ENCODE measurements around the gene AKR1D1.
"Not testable (repeated sequence)": the region's sequence is repeated elsewhere in the genome, so short reads cannot be mapped to it uniquely, and the experiment has no call there.

The AKR1D1 gene

DNA sequence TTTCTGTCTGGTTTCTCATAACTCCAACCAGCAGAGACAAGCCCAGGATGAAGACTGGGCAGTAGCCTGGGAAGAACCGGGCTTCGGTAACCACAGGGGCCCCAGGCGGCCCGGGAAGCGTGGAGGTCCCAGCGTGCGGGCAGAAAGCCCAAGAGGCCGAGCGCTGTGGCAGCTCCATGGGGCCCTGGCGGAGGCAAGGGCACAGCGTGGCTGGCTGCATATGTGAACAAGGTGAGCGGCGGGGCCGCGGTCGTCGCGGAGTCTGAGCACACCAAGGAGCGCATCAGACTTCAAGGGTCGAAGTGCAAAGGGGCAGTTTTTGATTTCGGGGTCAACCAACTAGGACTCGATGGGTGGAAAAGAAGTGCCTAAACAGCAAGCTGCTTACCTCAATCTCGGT, 45.9 kb downstream of the AKR1D1 start:
- DNase-seq (ENCODE audit: low read depth): no peak

DNA sequence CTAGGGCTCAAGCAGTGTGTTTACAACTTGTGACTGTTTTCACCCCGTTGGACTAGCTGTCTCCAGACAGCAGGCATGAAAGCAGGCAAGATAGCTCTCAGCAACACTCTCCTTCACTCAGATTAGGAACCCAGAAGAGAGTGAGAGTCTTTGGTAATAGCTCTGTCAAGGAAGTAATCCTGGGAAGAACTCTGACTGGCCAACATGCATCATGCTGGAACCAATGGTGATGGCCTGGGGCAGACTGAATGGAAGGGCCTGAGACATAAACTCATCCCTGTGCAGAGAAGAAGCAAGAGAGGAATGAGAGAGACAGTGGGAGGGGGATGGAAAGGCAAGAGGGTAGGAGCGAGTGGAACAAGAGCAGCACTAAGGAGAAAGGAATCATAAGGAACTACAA, 48.9 kb downstream of the AKR1D1 start:
- DNase-seq (ENCODE audit: low read depth): no peak

DNA sequence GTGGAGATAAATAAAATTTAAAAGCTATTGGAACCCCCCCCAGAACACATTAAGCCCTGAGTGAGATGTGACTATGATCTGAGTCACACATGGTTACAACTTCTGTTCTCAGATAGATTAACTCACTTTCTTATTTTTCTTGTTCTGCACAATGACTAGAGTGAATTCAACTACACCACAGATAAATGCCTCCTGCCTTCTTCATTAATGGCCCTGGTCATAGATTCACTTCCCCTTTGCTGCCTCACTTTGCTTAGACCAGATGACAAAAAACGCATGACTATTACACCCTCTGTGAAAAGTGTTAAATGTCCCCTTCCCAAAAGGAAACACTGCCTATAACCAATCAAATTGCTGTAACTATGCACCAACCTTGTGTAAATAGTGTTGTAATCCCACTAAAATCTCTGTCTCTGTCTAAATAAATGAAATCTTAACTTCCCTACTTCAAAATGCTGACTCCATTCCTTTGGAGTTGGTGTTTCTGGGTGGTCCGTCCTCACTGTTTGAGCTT, 49.4 kb downstream of the AKR1D1 start:
- DNase-seq (ENCODE audit: low read depth): no peak

DNA sequence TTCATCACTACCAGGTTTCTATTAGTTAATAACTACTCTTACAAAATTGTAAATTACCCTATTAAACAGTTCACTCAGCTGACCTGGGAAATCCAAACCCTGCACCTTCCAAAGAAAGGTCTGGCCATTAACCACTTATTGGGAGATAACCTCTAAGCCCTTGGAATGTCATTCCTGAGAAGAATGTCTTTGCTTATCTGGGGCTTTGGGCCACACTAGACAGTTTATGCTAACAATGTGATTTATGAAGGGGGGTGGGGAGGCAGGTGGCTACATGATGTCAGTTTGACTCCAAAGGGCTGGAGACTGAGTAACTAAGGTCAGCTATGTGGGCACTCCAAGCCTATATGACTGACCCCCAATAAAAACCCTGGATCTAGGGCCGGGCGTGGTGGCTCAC, 50.7 kb downstream of the AKR1D1 start:
- no peak for DNase-seq (ENCODE audit: low read depth)

DNA sequence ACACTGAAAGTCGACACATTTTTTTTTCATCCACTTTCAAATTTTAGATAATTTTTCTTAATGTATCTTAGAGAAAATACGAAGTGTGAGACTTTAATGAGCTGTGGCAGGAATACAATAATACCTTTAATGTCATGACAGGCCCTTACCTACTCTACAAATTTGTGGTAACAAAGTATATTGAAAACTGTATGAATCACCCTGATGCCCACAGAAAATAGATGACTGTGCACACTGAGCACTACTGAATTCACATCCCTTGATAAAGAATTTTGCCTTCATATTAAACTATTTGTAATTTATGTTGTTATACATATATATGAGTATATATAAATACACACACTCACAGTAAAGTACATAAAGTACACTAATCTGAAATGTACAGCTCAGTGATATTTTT, 51.7 kb downstream of the AKR1D1 start:
- DNase-seq (ENCODE audit: low read depth): no peak

DNA sequence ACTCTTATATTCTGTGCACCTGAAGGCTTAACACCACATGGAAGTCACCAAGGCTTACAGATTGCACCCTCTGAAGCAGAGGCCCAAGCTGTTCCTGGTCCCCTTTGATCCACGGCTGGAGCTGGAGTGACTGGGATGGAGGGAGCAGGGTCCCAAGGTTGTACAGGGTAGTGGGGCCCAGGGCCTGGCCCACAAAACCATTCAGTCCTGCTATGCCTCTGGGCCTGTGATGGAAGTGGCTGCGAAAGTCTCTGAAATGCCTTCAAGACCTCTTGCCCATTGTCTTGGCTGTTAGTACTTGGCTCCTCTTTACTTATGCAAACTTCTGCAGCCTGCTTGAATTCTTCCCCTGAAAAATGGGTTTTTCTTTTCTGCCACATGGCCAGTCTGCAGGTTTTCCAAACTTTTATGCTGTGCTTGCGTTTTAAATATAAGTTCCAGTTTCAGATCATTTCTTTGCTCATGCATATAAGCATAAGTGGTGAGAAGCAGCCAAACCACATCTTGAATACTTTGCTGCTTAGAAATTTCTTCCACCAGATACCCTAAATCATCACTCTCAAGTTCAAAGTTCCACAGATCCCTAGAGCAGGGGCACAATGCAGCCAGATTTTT, 53.4 kb downstream of the AKR1D1 start:
- DNase-seq (ENCODE audit: low read depth): no peak

DNA sequence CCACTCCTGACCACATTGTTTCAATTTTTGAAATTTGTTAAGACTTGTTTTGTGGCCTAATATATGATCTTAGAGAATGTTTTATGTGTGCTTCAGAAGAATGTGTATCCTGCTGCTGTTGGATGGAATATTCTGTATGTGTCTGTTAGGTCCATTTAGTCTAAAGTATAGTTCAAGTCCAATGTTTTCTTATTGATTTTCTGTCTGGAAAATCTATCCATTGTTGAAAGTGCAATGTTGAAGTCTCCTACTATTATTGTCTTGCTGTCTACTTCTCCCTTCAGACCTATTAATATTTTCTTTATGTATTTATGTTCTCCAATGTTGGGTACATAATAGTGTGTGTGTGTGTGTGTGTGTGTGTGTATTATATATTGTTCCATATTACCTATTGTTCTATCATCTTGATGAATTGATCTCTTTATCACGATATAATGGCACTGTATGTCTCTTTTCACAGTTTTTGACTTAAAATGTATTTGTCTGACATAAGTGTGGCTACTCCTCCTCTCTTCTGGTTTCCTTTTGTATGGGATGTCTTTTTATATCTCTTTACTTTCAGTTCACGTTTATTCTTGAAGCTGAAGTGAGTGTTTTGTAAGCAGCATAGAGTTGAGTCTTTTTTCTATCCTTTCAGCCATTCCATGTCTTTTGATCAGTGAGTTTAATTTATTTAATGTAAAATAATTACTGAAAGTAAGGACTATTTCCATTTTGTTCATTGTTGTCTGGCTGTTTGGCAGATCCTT, 61.3 kb downstream of the AKR1D1 start:
- DNase-seq (ENCODE audit: low read depth): no peak

DNA sequence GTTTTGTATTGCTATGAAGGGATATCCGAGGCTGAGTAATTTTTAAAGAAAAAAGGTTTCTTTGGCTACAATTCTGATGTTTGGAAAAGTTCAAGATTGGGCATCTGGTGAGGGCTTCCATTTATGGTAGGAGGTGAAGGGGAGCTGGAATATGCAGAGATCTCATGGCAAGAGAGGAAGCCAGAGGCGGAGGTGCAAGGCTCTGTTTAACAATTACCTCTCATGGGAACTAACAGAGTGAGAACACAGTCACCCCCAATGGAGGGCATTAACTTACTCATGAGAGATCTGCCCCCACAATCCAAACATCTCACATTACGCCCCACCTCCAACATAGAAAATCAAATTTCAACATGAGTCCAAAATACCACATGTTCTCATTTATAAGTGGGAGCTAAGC, 62.0 kb downstream of the AKR1D1 start:
- no peak for DNase-seq (ENCODE audit: low read depth)

DNA sequence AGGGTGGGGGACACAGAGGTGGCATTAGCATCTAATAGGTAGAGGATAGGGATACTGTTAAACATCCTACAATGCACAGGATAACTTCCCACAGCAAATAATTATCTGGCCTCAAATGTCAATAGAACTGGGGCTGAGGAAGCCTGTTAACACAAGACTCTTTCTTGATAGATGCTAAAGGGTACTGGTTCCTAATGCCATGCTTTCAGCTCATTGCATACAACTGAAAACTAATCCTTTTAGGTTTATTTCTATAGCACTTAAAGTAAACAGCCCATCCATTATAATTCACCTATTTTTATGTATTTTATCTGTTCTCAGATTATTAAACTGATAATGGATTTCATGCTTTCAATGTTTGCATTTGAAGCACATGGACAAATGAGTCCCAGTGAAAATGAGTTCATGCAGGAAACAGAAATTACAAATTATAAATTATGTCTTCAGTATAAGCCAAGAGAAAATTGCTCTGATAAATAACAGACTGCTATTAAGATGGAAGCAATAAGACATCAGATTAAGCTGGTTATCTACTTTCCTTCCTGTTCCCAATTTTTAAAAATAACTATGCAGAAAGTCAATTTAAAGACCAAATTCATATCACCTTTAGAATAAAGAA, 66.4 kb downstream of the AKR1D1 start:
- DNase-seq (ENCODE audit: low read depth): no peak

DNA sequence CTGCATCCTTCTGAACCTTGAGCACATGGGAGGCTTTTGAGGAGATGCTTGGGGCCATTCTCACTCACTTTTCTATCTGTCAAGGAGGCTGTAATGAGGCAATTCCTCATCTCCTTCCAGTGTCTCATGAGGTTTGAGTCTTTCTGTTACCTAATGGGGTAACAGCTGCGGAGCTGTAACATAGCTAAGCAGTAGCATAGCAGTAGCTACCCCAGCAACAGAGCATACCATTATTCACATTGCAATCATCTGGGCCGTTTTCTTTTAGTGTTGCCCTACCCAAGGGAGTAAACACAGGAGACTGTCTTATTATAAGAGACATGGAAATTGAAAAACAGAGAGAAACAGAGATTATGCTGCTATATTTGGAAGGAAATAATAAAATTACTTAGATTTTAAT, 68.7 kb downstream of the AKR1D1 start:
- DNase-seq (ENCODE audit: low read depth): no peak

DNA sequence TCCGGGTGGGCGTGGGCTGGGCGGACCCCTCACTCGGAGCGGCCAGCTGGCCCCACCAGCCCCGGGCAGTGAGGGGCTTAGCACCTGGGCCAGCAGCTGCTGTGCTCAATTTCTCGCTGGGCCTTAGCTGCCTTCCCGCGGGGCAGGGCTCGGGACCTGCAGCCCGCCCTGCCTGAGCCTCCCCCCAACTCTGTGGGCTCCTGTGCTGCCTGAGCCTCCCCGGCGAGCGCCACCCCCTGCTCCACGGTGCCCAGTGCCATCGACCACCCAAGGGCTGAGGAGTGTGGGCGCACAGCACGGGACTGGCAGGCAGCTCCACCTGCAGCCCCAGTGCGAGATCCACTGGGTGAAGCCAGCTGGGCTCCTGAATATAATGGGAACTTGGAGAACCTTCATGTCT, 70.0 kb downstream of the AKR1D1 start:
- DNase-seq (ENCODE audit: low read depth): not testable (repeated sequence)

DNA sequence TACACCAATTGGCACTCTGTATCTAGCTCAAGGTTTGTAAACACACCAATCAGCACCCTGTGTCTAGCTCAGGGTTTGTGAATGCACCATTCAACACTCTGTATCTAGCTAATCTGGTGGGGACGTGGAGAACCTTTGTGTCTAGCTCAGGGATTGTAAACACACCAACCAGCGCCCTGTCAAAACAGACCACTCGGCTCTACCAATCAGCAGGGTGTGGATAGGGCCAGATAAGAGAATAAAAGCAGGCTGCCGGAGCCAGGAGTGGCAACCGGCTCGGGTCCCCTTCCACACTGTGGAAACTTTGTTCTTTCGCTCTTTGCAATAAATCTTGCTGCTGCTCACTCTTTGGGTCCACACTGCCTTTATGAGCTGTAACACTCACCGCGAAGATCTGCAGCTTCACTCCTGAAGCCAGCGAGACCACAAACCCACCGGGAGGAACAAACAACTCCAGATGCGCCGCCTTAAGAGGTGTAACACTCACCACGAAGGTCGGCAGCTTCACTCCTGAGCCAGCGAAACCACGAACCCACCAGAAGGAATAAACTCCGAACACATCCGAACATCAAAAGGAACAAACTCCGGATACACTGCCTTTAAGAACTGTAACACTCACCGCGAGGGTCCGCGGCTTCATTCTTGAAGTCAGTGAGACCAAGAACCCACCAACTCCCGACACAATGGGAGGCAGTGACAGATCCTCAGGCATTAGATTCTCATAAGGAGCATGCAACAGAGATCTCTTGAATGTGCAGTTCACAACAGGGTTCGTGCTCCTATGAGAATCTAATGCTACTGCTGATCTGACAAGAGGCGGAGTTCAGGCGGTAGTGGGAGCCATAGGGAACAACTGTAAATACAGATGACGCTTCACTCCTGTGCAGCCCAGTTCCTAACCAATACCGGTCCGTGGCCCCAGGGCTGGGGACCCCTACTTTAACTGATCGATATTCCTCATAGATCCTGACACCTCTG, 70.8 kb downstream of the AKR1D1 start:
- DNase-seq (ENCODE audit: low read depth): not testable (repeated sequence)

DNA sequence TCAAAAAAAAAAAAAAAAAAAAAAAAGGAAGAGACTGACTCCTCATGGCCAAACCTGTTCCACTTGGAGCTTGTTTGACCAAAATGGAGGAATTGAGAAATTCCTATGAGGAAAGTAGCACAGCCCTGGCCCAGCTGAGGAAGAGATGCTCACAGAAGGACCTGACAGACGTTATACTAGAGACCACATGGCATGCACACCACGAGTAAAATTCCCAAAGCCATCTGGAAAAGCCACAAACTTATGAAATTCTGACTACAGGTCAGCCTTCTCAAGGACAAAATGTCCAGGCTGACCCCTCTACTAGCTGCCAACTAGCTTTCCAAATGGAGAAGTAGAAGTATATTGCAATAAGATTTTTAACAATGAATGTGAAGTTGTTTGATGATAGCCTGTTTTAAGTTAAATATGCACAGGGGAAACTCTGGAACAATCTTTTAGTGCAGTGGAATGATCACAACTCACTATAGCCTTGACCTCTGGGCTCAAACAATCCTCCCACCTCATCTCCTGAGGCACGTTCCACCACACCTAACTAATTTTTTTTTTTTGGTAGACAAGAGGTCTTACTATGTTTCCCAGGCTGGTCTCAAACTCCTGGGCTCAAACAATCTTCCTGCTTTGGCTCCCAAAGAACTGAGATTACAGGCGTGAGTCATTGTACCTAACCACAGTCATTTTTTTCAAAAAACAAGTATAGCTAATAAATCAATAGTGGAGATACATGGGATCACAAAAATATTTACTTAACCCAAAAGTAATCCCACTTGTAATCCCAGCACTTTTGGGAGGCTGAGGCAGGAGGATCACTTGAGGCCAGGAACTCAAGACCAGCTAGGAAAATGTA, 75.7 kb downstream of the AKR1D1 start:
- no peak for DNase-seq (ENCODE audit: low read depth)

DNA sequence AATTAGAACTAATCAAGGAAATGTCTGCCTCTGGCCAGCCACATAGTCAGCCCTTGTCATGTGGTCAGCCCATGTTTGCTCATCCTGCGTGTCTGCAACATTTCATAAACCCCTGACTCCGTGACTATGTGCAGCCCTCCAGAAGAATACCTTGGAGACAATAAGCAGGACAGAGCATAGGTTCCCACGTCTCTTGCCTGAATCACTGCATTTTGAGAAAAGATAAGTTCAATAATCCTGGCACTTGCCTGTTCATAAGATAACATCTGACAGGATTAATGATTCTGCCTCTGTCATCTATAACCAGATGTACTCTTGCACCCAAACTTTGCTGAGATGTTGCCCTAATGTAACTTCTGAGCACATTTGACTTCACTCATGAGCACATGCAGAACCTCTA, 78.4 kb downstream of the AKR1D1 start:
- no peak for DNase-seq (ENCODE audit: low read depth)

DNA sequence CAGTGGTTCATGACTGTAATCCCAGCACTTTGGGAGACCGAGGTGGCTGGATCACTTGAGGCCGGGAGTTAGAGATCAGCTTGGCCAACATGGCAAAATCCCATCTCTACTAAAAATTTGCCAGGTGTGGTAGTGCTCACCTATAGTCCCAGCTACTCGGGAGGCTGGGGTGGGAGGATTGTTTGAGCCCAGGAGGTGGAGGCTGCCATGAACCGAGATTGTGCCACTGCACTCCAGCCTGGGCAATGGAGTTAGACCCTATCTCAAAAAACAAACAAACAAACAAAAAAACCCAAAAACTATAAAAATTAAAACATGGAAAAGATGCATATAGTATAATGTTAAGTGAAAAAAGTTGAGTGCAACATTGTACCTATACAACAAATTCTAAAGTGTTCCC, 81.4 kb downstream of the AKR1D1 start:
- no peak for DNase-seq (ENCODE audit: low read depth)

DNA sequence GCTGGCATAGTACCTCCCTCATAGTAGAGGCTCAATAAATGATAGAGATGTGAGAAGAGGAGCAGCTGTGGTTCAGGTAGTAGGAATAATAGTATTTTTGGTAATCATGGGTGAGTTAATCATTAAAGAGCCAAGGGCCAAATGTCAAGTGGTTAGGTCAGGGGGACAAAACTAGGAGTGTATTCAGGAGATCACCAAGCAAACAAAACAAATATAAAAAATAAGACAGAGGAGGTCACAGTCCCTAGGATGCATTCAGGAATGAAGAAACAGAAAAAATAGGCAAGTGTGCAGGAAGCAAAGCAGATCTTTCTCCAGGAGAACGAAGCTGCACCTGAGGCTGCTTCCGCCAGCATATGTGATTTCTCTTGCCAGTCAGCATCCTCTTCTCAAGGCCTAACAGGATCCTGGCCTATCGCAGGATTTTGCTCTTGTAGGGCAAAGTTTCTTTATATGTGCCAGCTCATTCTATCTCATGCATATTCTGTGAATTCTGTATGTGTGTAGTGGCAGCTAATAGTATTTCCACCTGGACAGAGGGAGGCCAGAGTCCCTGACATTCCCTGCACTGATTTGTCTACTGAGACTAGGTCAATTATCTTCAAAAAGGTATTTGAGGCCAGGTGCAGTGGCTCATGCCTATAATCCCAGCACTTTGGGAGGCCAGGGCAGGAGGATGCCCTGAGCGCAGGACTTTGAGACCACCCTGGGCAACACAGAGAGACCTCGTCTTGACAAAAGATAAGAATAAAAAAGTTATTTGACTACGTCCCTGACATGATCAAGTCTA, 82.7 kb downstream of the AKR1D1 start:
- DNase-seq (ENCODE audit: low read depth): no peak

DNA sequence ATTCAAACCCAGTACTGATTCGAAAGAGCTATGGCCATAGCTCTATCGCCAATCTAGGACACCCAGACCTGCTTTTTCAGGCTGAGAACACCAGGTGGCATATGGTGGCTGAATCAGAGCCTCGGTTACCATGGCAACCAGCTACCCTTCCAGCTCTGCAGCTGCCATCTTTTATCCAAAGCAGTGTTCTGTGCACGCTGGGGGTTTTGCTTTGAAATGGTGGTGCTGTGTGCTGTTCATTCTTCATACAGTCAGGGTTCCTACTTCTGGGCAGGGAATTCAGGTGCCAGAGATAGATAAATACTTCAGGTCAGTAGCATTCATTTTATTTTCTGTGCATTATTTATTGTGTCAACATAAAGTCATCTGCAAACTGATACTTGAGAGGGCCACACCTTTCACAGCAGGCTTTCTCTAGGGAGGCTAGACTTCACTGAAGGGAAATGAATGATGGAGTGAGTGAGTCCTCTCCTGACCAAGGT, 85.4 kb downstream of the AKR1D1 start:
- peak; percentile 26 for DNase-seq (ENCODE audit: low read depth)

DNA sequence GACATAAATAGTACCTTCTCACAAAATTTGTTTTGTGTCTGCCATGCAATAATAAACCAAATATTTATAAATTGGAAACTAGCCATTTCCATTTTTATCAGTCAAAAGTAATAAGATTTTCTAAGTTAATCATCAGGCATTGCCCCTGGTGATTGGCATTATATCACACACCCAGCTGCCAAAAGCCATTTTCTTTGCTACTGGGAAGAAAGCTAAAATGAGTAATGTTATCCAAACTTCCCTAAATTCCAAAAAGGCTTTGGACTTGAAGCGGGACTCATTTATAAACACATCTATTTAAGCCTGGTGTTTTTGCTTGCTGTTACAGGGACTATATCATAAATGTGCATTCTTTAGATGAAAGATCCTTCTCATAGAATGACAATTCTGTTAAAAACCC, 86.0 kb downstream of the AKR1D1 start:
- no peak for DNase-seq (ENCODE audit: low read depth)

DNA sequence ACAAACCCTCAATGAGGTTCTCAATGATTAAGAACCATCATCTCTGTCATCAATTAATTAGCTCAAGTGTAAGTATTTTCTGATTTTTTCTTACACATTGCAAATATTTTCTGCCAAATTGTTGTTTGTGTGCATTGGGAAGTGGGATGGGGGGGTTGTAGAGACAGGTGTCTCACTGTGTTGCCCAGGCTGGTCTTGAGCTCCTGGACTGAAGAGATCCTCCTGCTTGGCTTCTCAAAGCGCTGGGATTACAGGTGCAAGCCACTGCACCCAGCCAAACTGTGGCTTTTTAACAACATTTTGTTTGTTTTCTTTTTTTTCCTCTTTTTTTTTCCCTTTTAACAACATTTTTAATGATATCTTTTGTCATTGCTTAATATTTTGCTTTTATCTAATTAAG, 87.5 kb downstream of the AKR1D1 start:
- no peak for DNase-seq (ENCODE audit: low read depth)

DNA sequence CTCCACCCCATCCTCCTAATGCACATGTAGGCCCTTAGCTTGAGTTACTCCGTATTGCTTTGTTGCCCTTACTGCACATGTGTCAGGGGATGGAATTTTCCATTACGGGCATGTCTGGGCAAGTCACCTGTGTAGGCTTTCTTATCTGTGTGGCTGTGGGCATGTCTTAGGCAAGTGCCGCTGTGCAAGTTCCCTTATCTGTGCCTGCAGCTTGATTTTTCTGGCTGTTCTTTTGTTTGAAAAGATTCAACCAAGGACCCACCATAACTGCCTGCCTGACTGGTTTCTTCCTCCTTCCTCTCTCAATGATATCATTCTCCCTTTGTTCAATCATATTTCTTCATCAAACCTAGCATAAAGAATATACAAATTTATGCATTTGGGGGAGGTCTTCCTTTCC, 88.5 kb downstream of the AKR1D1 start:
- DNase-seq (ENCODE audit: low read depth): no peak
